NOMO-1 treated with dmso at 0.1 percent for 144 hours (cell line): ENCODE data around the gene PTPRR.

Source experiments
- DNase-seq: peaks from one replicate; lab custom pipeline; 2025; ENCODE audit not compliant: unreplicated experiment; lab: John Stamatoyannopoulos, UW

PTPRR gene

GRCh38 chr12:70920251-70920851 lies at the start of gene PTPRR:
TSS of gene PTPRR (minus strand) at chr12:70920738. CDS start at chr12:70920390, 348 bp downstream.
- DNase-seq: no peak

DNA sequence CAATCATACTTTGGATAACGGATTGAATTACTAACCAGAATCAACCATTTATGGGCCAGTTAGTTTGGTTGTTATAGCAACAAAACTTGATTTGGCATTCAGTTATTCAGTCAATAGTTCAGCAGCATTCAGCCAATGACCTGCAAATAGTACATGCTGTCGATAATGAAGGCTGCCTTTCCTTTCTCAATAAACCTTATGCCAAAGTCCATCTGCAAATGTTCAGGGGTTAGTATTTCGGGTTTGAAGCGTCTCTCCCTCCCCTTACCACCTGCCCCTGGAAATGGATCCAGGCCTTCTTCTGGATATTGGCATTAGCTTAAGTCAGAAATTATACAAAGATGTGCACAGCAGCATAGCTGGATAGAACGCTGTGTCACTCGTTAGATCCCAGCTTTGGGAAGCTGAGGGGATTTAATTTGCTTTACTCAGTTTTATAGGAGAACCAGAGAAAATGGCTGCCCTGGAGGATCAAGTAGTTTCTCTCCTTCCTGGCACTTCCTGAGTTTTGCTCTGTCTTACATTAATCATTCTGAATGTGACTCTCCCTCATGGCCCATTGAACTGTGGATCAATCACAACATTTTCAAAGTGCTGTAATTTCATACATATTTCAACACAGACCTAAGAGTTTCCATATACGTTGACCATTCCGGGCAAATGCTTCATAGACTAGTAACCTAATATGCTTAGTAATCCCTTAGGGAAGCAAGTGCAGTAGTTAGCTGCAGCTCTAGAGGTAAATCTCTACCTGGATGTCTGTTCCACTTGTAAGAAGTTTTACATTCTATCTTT lies 46.7 kb upstream of the PTPRR start:
- DNase-seq: no peak

DNA sequence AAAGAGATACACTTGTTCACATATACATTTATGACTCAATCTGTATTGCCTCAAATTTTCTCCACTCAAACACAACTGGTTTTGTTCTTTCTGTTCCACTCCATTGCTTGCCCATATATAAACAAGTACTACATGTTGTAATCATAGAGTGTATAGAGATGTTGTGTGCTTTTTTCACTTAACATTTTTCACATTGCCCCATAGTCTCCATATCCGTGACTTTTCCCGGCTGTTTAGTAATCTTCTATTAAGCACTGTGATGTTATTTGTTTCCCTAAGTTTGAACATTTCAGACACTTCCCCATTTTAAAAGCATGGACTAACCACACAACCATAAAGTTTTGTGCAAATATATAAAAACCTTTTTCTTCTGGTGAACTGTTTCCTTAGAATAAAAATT lies 45.5 kb upstream of the PTPRR start:
- DNase-seq: no peak

DNA sequence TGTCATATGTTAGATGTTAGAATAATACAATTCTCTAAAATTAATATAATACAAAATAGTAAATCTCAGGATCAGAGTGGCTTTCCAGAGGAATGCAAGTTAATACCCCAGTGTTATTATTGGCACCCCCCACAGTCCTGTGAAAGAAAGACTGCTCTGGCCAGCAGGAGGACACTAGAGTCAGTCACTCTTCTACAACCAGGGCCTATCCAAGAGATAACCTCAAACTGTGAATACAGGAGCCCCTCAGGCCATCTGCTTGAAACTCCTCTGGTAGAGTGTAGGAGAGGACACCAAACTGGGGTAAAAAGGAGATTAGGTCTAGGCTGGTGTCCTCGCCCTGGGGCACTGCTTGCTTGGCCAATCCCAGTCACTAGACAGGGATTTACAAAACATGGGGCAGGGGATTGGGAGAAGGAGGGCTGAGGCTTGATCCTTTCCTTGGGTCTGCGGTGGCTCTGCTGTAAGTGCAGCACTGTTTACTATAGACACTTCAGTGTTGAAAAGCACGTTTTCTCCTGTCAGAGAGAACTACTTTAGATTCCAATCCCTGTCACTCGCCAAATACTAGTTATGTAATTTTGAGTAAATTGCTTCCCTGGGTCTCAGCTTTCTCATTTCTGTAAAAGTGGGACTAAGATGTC lies 44.5 kb upstream of the PTPRR start:
- DNase-seq: no peak

DNA sequence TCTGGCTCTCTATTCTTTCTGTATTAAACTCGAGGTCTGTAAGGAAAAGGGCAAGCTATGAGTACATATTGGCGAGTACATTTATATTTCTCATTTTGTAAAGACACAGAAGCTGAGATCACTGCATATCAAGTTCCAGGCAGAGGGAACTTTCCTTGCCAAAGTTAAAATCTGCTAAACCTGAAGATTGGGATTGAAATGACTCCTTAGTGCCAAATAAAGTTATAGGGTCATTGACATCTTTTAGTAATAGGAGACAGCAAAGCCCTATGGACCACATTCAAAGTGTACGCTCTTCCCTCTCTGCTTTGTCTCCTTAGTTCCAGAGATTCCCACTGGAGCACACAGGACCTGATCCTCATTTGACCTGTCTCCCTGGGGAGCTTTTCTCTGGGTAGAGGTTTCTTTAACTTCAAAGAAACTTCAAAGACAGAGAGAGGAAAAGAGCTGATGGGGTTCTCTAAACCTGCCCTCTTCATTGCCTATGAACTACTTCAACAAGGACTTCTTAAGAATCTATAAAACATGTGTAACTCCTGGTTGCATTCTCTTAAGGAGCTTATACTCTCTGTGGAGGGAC lies 42.6 kb upstream of the PTPRR start:
- DNase-seq: no peak

DNA sequence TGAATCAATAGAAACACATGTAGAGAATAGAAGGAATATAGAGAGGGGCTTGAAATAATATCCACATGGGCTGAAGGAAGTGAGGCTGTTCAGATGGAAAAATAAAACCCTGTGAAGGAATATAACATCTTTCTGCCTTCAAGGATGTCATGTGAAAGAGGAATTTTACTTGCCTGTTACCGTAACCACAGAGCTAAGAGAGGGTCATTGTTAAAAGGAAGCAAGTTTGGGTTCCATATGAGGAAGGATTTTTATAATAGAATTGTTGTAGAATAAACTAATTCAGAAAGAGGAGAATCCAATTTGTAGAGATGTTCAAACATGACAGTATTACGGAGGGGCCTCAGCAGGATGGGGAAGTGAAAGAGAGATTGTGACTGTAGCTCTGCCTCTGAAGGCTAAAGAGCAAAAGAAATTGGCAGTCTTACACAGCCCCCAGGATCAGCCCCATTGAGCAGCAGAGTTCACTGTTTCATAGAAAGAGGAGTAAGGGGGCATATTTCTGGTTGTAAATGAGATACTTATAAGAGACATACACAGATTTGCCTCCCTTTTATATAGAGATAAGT lies 41.8 kb upstream of the PTPRR start:
- peak; percentile 2 for DNase-seq

GRCh38 chr12:70960484-70960883 lies 39.9 kb upstream of the PTPRR start:
- no peak for DNase-seq

DNA sequence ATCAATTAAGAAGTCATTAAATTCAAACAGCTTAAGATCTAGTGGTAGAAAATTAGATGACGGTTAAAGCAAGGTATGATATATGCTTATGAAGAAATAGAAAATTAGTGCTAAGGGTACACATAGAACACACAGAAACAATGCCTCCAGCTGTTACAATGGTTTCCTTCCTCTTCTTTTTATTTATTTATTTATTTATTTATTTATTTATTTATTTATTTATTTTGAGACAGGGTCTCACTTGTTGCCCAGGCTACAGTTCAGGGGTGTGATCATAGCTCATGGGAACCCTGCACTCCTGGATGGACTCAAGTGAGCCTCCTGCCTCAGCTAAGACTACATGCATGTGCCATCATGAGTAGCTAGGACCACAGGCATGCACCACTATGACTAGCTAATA lies 34.9 kb upstream of the PTPRR start:
- no peak for DNase-seq

DNA sequence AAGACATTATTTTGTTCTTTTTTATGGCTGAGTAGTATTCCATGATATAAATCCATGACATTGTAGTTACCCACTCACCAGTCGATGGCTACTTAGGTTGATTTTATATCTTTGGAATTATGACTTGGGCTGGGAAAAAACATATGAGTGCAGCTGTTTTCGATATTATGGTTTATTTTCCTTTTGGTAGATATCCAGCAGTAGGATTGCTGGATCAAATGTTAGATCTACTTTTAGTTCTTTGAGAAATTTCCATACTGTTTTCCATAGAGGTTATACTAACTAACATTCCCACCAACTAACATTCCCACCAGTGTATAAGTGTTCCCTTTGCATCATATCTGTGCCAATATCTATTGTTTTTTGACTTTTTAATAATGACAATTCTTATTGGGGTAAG lies 29.9 kb upstream of the PTPRR start:
- DNase-seq: no peak

- no peak for DNase-seq
Observed at GRCh38 chr12:70948976-70949336, 28.4 kb upstream of the PTPRR start.

DNA sequence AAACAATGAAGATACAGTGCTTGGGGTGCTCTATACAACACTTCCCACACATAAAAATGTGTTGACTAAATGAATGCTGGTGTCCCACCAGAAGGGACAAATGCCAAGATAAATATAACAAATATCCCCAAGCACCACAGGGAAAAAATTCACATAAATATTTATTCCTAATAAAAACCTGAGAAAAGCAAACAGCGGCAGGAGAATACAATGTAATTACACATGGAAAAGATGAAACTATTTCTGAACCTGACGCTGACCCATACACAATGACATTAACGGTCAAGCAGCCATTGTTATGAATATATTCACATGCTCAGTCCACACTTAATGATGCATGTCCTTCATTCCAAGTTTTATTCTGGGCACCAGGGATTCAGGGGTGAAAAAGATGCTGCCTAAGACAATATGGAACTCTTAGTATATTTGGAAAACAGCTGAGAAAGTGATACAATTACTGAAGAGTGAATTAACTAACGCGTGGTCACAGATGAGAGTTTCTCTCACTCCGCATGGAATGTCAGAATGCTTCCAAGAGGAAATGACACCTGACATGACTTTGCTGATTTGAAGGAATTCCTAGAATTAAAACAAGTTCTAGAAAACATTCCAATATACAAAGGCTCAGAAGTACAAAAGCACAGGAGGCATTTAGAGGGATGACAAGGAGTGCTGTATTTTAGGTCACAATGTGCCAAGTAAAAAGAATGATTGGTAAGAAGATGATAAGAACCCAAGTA lies 27.9 kb upstream of the PTPRR start:
- no peak for DNase-seq

GRCh38 chr12:70936203-70936813 lies 15.8 kb upstream of the PTPRR start:
- DNase-seq: no peak

- no peak for DNase-seq
Observed at GRCh38 chr12:70933133-70933532, 12.6 kb upstream of the PTPRR start.

- DNase-seq: no peak
Observed at GRCh38 chr12:70929029-70929428, 8.5 kb upstream of the PTPRR start.

DNA sequence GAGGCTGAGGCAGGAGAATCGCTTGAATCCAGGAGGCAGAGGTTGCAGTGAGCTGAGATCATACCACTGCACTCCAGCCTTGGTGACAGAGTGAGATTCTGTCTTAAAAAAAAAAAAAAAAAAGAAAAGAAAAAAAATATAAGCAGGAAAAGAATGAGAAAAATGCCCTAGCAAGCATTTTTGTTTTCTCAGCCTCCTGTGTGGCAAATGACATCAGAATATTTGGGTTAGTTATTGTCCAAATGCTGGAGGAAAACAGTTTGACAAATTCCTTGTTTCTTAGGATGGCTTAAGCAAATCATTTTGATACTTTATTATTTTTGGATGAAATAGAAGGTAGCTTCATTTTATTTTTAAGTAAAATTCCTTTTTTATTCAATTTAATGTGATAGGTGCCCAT lies 7.5 kb upstream of the PTPRR start:
- no peak for DNase-seq

DNA sequence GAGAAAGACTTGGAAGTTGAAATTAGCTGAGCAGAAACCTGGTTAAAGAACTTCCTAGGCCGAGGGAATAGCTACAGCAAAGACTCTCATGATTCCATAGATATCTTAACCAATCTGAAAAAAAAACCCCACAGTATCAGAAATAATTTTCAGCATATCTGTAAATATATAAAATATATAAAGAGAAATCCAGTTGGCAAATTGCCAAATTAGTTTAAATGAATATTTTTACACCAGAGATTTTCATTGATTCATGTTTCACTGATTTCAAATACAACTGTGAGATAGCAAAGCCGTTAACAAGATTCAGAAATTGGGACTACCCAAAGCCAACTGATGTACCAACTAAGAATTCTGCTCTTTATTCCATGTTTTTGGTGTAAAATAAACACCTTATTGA lies 6.8 kb upstream of the PTPRR start:
- DNase-seq: no peak

- DNase-seq: no peak
Observed at GRCh38 chr12:70925539-70925938, 5.0 kb upstream of the PTPRR start.

DNA sequence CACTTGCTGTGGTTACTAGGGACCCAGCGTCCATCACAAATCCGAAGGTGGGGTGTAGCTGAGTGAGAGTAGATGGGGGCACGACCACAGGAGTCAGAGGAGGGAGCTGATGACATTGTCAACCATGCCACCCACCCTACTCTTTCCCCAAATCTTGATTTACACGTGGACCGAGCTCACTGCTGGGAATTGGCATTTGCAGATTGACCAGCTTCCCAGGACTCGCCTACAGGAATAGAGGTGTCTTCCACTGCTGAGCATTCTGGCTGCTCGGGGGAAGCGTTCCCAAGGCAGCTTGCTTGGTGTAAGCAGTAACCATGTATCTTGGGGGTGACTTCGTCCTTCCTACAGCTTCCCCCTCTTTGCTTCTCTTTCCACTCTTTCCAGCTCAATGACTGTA lies 353 bp upstream of the PTPRR start:
- DNase-seq: no peak

GRCh38 chr12:70919597-70920035 lies 922 bp downstream of the PTPRR start:
- no peak for DNase-seq

- DNase-seq: no peak
Observed at GRCh38 chr12:70919176-70919575, 1.4 kb downstream of the PTPRR start.

DNA sequence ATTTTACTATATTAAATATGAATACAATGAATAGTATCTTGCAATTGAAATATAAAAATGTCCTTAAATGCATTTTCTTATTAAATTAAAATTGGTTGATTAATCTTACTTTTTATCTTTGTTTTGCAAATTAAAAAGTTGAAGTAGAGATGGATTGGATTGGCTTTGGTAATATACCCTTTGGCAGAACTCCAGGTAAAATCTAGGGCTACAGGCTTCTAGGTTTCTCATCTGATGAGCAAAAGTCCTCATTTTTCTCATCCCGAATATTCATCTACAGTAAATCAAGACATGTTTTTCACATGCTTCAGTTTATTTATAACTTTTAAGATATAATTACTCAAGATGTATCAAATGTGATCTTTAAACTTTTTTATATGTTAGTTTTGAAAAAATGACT lies 2.2 kb downstream of the PTPRR start:
- no peak for DNase-seq
